Nephron (organoid): Measurements from ENCODE around the gene ATP13A3.
"Not testable (repeated sequence)": the region's sequence is repeated elsewhere in the genome, so short reads cannot be mapped to it uniquely, and the experiment has no call there.

Experiments
- H3K27ac Mint-ChIP-seq, 3 experiments: 2 replicates each; pipeline ENCODE4 v1.8.0; 2020; ENCODE audit warnings: mixed read lengths in 3 of 3, mild to moderate bottlenecking in 2 of 3, moderate library complexity in 1 of 3
- H3K27me3 Mint-ChIP-seq: 2 replicates; pipeline ENCODE4 v1.8.0; 2021; ENCODE audit warnings: low read depth, mild to moderate bottlenecking, moderate library complexity, mixed read lengths
- H3K36me3 Mint-ChIP-seq: 2 replicates; pipeline ENCODE4 v1.8.0; 2020; ENCODE audit warnings: low read depth, mixed read lengths
- H3K4me1 Mint-ChIP-seq: 2 replicates; pipeline ENCODE4 v1.8.0; 2020; ENCODE audit warnings: mixed read lengths
- H3K4me3 Mint-ChIP-seq, 3 experiments: 2 replicates each; pipeline ENCODE4 v1.8.0; 2020; ENCODE audit warnings: mild to moderate bottlenecking in 3 of 3, mixed read lengths in 3 of 3, moderate library complexity in 2 of 3
- H3K9me3 Mint-ChIP-seq: 2 replicates; pipeline ENCODE4 v1.8.0; 2020; ENCODE audit warnings: mixed read lengths
- CTCF ChIP-seq, 3 experiments: fragments of 200-600 bp; sonication (generic); IDR thresholded peaks; one replicate each; pipeline ENCODE4 v1.5.0; 2021; ENCODE audit warnings: antibody characterized with exemption in 3 of 3; ENCODE audit not compliant: unreplicated experiment in 3 of 3

Gene ATP13A3

DNA sequence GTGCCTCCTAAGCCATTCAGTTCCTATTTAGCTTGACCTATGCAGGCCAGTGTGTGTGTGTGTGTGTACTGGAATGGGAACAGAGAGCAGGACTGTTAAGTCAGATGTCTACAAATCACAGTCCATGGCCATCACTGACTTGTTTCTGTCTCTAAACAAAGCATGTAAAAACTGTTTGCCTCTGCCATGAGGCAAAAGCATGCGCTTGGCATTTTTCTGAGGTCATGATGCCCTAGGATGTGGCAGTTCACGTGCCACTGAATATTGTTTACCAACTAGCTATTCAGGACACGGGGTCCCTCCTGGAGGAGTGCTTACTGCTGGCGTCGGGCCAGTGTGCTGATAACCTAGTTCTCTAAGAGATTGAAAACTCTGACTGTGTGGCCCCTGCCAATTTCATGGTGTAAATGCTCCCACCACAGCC, 8.2 kb upstream of the ATP13A3 start:
- Mint-ChIP-seq H3K4me1 (peaks cover 10% of the 10 kb centered on the region), H3K36me3 (no peaks in the 10 kb centered on the region), H3K9me3 (no peaks in the 10 kb centered on the region), H3K27me3 (peaks cover 10% of the 10 kb centered on the region), H3K27ac (no peak overlapping the region), H3K4me3 (no peak overlapping the region)
- TF ChIP-seq CTCF (IDR thresholded peaks at IDR 0.05; ENCODE audit: unreplicated experiment in 3 of 3), result no peak

DNA sequence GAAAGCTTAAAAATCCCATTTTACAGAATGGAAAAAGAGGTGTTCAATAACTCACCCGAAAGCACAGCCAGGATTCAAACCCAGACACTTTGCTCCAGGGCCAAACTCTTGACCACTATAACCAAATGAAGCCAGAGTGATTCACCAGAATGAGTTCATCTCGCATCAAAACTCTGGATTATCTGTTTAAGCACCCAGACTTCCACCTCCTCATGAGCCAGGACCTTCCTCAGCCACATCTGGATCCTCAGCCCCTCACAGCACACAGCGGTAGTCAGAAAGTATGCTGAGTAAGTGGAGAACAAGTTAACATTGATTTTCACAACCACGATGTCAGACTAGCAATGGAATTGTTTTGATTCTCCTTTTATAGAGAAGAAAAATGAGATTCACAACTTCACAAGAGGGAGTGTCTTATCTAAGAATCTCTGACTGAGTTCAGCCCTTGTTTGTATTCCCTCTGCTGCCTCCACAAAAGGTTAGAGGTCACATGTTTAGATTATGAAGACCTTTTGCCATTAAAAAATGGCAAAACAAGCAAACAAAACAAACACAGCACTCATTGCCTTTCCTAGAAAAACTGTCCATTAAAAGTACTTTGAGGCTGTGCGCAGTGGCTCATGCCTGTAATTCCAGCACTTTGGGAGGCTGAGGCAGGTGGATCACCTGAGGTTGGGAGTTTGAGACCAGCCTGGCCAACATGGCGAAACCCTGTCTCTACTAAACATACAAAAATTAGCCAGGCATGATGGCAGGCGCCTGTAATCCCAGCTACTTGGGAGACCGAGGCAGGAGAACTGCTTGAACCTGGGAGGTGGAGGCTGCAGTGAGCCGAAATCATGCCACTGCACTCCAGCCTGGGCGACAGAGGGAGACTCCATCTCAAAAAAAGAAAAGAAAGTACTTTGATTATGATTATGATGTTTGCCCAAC, 7.5 kb upstream of the ATP13A3 start:
- H3K9me3 Mint-ChIP-seq, H3K4me3 Mint-ChIP-seq, H3K36me3 Mint-ChIP-seq: not testable (repeated sequence)
- peak overlapping the region in 1 of 3 experiments; percentile 50 for H3K27ac Mint-ChIP-seq
- peaks cover 10% of the 10 kb centered on the region for H3K27me3 Mint-ChIP-seq
- H3K4me1 Mint-ChIP-seq, result peaks cover 17% of the 10 kb centered on the region

DNA sequence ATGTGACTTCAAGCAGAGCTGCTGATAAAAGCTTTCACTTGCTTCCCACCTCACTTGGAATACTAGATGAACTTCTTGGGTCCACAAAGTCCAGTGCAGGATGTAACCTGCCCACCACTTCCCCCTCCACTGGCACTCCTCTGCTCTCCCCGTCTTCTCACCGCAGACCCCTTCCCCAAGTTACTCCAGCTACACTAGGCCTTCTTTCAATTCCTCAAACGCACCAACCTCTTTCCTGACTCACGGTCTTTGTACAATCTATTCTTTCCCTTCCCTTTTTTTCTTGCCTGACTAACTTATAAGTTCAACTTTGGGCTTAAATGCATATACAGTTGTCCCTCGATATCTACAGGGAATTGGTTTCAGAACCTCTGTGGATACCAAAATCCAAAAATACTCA, 5.2 kb upstream of the ATP13A3 start:
- no peak for TF ChIP-seq CTCF (IDR thresholded peaks at IDR 0.05; ENCODE audit: unreplicated experiment in 3 of 3)
- H3K4me3 Mint-ChIP-seq, result peak overlapping the region in 1 of 3 experiments; percentile 25
- no peaks in the 10 kb centered on the region for H3K9me3 Mint-ChIP-seq
- no peak overlapping the region for H3K27ac Mint-ChIP-seq
- peaks cover 8% of the 10 kb centered on the region for H3K27me3 Mint-ChIP-seq
- no peaks in the 10 kb centered on the region for H3K36me3 Mint-ChIP-seq
- peaks cover 25% of the 10 kb centered on the region for H3K4me1 Mint-ChIP-seq

DNA sequence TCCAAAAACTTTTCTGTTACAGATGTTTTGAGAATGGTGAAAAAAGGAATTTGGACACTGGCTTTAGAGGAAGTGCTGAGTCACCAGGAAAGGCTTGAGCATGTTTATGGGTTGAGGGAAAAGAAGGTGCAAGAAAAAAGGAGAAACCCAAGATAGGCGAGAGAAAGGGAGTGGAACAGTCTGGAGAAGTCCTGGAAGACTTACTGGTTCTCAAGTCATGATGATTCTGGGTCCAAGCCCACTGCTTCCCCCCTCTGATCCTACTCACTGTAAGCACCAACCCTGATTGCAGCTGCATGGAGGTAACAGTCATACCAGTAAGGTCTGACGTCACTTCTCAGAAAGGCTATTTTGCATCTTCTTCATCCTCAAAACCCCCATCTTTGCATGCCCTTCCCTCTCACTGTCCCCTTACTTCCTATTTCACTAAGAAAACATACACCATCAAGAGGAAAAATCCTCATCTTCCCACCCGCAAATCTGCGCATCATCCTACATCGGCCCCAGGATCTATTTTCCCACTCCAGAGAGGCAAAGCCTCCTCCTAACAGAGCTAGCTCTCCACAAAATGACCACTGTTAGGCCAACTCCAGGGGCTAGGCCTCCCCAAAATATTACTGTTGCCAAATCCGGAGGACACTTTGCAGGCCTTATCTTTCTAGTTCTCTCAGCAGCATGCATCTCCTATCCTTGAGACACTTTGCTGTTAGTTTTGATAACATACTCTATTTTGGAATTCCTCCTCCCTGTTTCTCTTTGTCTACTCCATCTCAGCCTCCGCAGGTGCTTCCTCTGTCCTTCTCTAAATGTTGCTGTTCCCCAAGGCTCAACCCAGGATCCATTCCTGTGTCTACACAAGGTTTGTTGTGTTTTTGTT, 3.2 kb upstream of the ATP13A3 start:
- Mint-ChIP-seq H3K4me3 (peak overlapping the region; percentile 26 to 52 (median 39)), H3K36me3 (no peaks in the 10 kb centered on the region), H3K4me1 (peaks cover 34% of the 10 kb centered on the region), H3K27ac (peak overlapping the region in 2 of 3 experiments; percentile 24 to 29), H3K9me3 (no peaks in the 10 kb centered on the region), H3K27me3 (peaks cover 7% of the 10 kb centered on the region)
- no peak for TF ChIP-seq CTCF (IDR thresholded peaks at IDR 0.05; ENCODE audit: unreplicated experiment in 3 of 3)

- Mint-ChIP-seq H3K4me3 (peak overlapping the region; percentile 71 to 89 (median 79)), H3K27ac (peak overlapping the region; percentile 17 to 35 (median 26)), H3K4me1 (peaks cover 31% of the 10 kb centered on the region), H3K27me3 (peaks cover 4% of the 10 kb centered on the region), H3K9me3 (no peaks in the 10 kb centered on the region), H3K36me3 (no peaks in the 10 kb centered on the region)
- no peak for TF ChIP-seq CTCF (IDR thresholded peaks at IDR 0.05; ENCODE audit: unreplicated experiment in 3 of 3)
Observed at GRCh38 chr3:194488055-194488742, 1.4 kb upstream of the ATP13A3 start.
